Stimulated activated CD8-positive, alpha-beta memory T cell treated with anti-CD3 and anti-CD28 coated beads, Interleukin-4, amount 100 ng/mL, for 1 hour (primary cell): ENCODE data around the gene OTP.

ENCODE experiments used
- DNase-seq, 2 donors: peaks; one replicate each; pipeline ENCODE4 v3.0.0-alpha.2; 2020; ENCODE audit warnings: low read depth in 2 of 2, low spot score in 1 of 2

OTP gene

GRCh38 chr5:77640589-77641396 lies 2.3 kb upstream of the OTP start:
- no peak for DNase-seq

GRCh38 chr5:77638763-77639671 lies 504 bp upstream of the OTP start:
- no peak for DNase-seq

- no peak for DNase-seq
Observed at GRCh38 chr5:77637170-77637997, 1.1 kb downstream of the OTP start.

GRCh38 chr5:77636641-77637169 lies 1.8 kb downstream of the OTP start:
- no peak for DNase-seq

- DNase-seq, result no peak
Observed at GRCh38 chr5:77635917-77636640, 2.4 kb downstream of the OTP start.

- DNase-seq, result no peak
Observed at GRCh38 chr5:77635067-77635916, 3.2 kb downstream of the OTP start.

GRCh38 chr5:77633709-77634108 lies 4.8 kb downstream of the OTP start:
- no peak for DNase-seq

GRCh38 chr5:77633207-77633675 lies 5.3 kb downstream of the OTP start:
- no peak for DNase-seq

GRCh38 chr5:77632526-77633206 lies 5.8 kb downstream of the OTP start:
- no peak for DNase-seq

GRCh38 chr5:77630114-77630680 lies 8.3 kb downstream of the OTP start:
- DNase-seq, result no peak

- no peak for DNase-seq
Observed at GRCh38 chr5:77629509-77630113, 8.9 kb downstream of the OTP start.

GRCh38 chr5:77628840-77629508 lies 9.5 kb downstream of the OTP start:
- DNase-seq, result no peak

- no peak for DNase-seq
Observed at GRCh38 chr5:77627869-77628674, 10.4 kb downstream of the OTP start.

- no peak for DNase-seq
Observed at GRCh38 chr5:77623203-77623740, 15.2 kb downstream of the OTP start.

GRCh38 chr5:77621440-77621839 lies 17.1 kb downstream of the OTP start:
- no peak for DNase-seq

GRCh38 chr5:77620405-77620804 lies 18.1 kb downstream of the OTP start:
- no peak for DNase-seq
